Sigmoid colon (tissue), 7 donors: ENCODE data around the gene SAYSD1. TPM values are rescaled to one million over a fixed set of nuclear protein-coding genes. Genes with fewer than 3 reads are reported as not detected.

Experiments used
- DNase-seq: peaks from one replicate; pipeline ENCODE4 v3.0.0-alpha.2; 2019
- H3K27ac ChIP-seq, 4 donors: fragments of 200-600 bp; sonication (generic); one replicate each; pipeline ENCODE4 v1.5.1; 2016 to 2019; ENCODE audit warnings: mild to moderate bottlenecking in 1 of 4
- H3K27me3 ChIP-seq, 3 donors: fragments of 200-600 bp; sonication (generic); one replicate each; pipeline ENCODE4 v1.5.1; 2019; ENCODE audit warnings: mild to moderate bottlenecking in 1 of 3
- H3K36me3 ChIP-seq, 4 donors: fragments of 200-600 bp; sonication (generic); one replicate each; pipeline ENCODE4 v1.5.1; 2016 to 2019
- H3K4me1 ChIP-seq, 4 donors: fragments of 200-600 bp; sonication (generic); one replicate each; pipeline ENCODE4 v1.5.1; 2017 to 2019
- H3K4me3 ChIP-seq, 4 donors: fragments of 200-600 bp; sonication (generic); one replicate each; pipeline ENCODE4 v1.5.1; 2017 to 2019; ENCODE audit warnings: mild to moderate bottlenecking in 2 of 4, moderate library complexity in 1 of 4
- H3K9me3 ChIP-seq, 4 donors: fragments of 200-600 bp in 3 of 4; sonication (generic) in 3 of 4; one replicate each; pipeline versions ENCODE4 v1.5.1 to v1.6.1; 2013 to 2019
- CTCF ChIP-seq, 4 experiments: fragments of 450-650 bp in 3 of 4; fragments of 200-600 bp in 1 of 4; IDR thresholded peaks; one replicate each; pipeline ENCODE4 v1.5.1; 2016 to 2019; ENCODE audit warnings: antibody characterized with exemption in 4 of 4, mild to moderate bottlenecking in 3 of 4, moderate library complexity in 2 of 4
- EP300 ChIP-seq, 4 donors: sonication (generic); formaldehyde crosslinking; IDR thresholded peaks; one replicate each; pipeline ENCODE4 v1.6.1; 2017; ENCODE audit warnings: antibody characterized with exemption in 4 of 4
- POLR2A ChIP-seq, 2 donors: fragments of 450-650 bp; IDR thresholded peaks; one replicate each; pipeline ENCODE4 v1.6.1; 2016; ENCODE audit warnings: antibody characterized with exemption in 2 of 2, mild to moderate bottlenecking in 2 of 2, moderate library complexity in 2 of 2
- POLR2AphosphoS5 ChIP-seq, 4 donors: sonication (generic); formaldehyde crosslinking; IDR thresholded peaks; one replicate each; pipeline ENCODE4 v1.6.1; 2017; ENCODE audit warnings: antibody characterized with exemption in 4 of 4
- WGBS, 2 donors: extraction: QIAGEN DNeasy Blood & Tissue Kit; methylation state at CpG; one replicate each; pipeline ENCODE4 v1.1.7; 2013; 5-methylcytosine and 5-hydroxymethylcytosine counted together
- intact Hi-C: fragments of 100-400 bp; cut with DNase I; formaldehyde crosslinking; loops from one replicate; pipeline ENCODE4 v1.15.1; 2023
- polyA plus RNA-seq, 3 donors: library from polyadenylated mRNA; stranded (reverse); fragments of 200-250 nt; gene quantifications; one replicate each; pipeline ENCODE4 v1.2.3, GENCODE V29; 2013
- total RNA-seq, 4 donors: library from RNA; depleted of rRNA; stranded (reverse); fragments of >200 nt; gene quantifications; one replicate each; pipeline ENCODE4 v1.1.0, GENCODE V29; 2016
- donor health status: healthy with polysubstance abuse.
- donor health status: Bipolar disorder and iron deficiency.
- donor health status: healthy.

Gene SAYSD1
- total and polyA plus RNA-seq, 7 donors: 8.8 to 20.8 (median 15.0) TPM

GRCh38 chr6:39075807-39076622 is 39.0 kb downstream of the SAYSD1 start:
- Histone ChIP-seq H3K9me3 (no peaks in the 10 kb centered on the region), H3K27ac (no peak overlapping the region), H3K4me3 (no peak overlapping the region), H3K4me1 (no peaks in the 10 kb centered on the region), H3K27me3 (no peaks in the 10 kb centered on the region), H3K36me3 (no peaks in the 10 kb centered on the region)
- intact Hi-C loops: no loop called here
- 82 to 90% methylated on average over 11 of the region's 11 CpGs for WGBS, 2 donors
- TF ChIP-seq POLR2A (IDR thresholded peaks at IDR 0.05) (no peak), CTCF (IDR thresholded peaks at IDR 0.05) (no peak), POLR2AphosphoS5 (IDR thresholded peaks at IDR 0.05) (no peak), EP300 (IDR thresholded peaks at IDR 0.05) (no peak)
- DNase-seq: no peak

GRCh38 chr6:39075010-39075686 is 39.8 kb downstream of the SAYSD1 start:
- no peak overlapping the region for H3K27ac ChIP-seq
- H3K4me1 ChIP-seq: no peaks in the 10 kb centered on the region
- H3K36me3 ChIP-seq: no peaks in the 10 kb centered on the region
- peak; percentile 40 for DNase-seq
- no peaks in the 10 kb centered on the region for H3K9me3 ChIP-seq
- intact Hi-C loops: no loop called here
- no peaks in the 10 kb centered on the region for H3K27me3 ChIP-seq
- 72 to 77% methylated on average over 12 of the region's 12 CpGs for WGBS, 2 donors
- no peak overlapping the region for H3K4me3 ChIP-seq
- TF ChIP-seq POLR2A (IDR thresholded peaks at IDR 0.05): no peak
- TF ChIP-seq EP300 (IDR thresholded peaks at IDR 0.05): no peak
- no peak for TF ChIP-seq CTCF (IDR thresholded peaks at IDR 0.05)
- no peak for TF ChIP-seq POLR2AphosphoS5 (IDR thresholded peaks at IDR 0.05)

- WGBS, 2 donors: 86 to 87% methylated on average over 9 of the region's 9 CpGs
Observed at GRCh38 chr6:39074486-39074885, 40.5 kb downstream of the SAYSD1 start.

More at GRCh38 chr6:39074486-39074885, 40.5 kb downstream of the SAYSD1 start:
- no peaks in the 10 kb centered on the region for H3K9me3 ChIP-seq
- no peaks in the 10 kb centered on the region for H3K36me3 ChIP-seq
- no peak overlapping the region for H3K4me3 ChIP-seq
- DNase-seq: peak; percentile 32
- TF ChIP-seq POLR2AphosphoS5 (IDR thresholded peaks at IDR 0.05) (no peak), EP300 (IDR thresholded peaks at IDR 0.05) (no peak), POLR2A (IDR thresholded peaks at IDR 0.05) (no peak), CTCF (IDR thresholded peaks at IDR 0.05) (no peak)
- no peaks in the 10 kb centered on the region for H3K4me1 ChIP-seq
- H3K27me3 ChIP-seq: no peaks in the 10 kb centered on the region
- no peak overlapping the region for H3K27ac ChIP-seq
- intact Hi-C loops: no loop called here
